Fibroblast of skin of scalp (primary cell): ENCODE results near the gene MGA.
"Not testable (repeated sequence)": the region's sequence is repeated elsewhere in the genome, so short reads cannot be mapped to it uniquely, and the experiment has no call there.

Source experiments
- DNase-seq: peaks from one replicate; pipeline ENCODE4 v3.0.0-alpha.2; 2013

Gene MGA

DNA sequence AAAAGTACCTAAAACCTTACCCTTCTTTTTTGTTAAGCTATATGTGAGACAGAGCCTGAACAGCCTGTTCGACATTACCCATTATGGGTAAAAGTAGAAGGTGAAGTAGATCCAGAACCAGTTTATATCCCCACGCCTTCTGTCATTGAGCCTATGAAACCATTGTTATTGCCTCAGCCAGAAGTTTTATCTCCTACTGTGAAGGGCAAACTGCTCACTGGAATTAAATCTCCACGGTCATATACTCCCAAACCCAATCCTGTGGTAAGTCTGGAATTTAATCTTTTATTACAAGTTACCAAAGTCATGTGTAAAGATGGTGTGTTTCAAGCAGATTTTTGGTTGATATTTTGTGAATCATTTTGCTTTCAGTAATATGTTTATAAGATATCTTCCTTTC lies 66.9 kb downstream of the MGA start:
- DNase-seq = peak; percentile 42

DNA sequence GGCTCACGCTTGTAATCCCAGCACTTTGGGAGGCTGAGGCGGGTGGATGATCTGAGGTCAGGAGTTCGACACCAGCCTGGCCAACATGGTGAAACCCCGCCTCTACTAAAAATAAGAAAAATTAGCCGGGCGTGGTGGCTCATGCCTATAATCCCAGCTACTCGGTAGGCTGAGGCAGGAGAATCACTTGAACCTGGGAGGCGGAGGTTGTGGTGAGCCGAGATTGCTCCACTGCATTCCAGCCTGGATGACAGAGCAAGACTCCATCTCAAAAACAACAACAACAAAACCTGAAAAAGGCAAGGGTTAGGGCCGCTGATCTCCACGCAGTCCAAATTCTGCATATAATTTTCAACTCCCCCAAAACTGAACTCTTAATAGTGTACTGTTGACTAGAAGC lies 67.9 kb downstream of the MGA start:
- not testable (repeated sequence) for DNase-seq

DNA sequence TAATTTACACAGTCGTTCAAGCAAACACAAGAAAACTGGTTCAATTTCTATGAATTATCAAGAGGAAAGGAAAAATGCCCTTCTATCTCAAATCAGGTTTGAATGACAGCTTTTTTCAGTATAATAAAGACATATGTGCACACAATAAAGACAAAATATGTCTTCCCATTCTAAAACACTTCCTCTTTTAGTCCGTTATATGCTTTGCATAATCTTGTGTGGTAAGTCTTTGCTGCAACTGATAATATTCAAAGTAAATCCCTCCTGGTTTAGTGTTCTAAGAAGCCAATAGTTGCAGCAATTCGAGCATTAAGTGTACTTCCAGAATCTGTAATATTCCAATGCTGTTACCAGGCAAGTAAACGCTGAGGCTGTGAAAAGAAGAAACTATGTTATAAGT lies 70.3 kb downstream of the MGA start:
- no peak for DNase-seq

DNA sequence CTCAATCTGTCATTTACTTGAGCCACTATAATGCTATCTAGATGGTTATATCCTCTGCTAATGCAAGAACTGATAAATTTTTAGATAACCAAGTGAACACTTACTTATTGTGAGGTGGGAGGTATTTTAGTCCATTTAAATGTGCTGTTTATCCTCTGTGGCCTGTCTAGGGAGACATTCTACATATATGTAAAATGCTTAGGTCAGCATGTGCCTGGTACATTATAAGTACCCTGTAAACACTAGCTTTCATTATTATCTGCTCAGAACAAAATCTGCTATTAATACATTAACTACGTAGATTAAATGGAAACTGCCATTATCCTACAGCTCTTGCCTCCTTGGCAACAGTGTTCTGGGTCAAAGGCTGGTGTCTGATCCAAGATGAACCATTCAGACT lies 72.3 kb downstream of the MGA start:
- DNase-seq = no peak

DNA sequence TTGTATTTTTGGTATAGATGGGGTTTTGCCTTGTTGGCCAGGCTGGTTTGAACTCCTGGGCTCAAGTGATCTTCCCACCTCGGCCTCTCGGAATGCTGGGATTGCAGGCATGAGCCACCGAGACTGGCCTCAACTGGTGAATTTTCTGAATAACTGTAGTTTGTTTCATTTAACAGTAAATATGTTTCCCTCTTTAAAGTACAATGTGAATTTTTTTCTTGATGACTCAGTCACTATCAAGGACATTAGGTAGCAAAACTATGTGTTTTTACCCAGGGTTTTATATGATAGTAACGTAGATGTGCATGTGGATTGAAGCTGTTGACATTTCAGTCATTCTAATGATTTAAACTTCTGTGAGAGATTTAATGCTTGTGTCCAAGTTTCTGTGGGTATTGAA lies 73.9 kb downstream of the MGA start:
- DNase-seq = no peak

DNA sequence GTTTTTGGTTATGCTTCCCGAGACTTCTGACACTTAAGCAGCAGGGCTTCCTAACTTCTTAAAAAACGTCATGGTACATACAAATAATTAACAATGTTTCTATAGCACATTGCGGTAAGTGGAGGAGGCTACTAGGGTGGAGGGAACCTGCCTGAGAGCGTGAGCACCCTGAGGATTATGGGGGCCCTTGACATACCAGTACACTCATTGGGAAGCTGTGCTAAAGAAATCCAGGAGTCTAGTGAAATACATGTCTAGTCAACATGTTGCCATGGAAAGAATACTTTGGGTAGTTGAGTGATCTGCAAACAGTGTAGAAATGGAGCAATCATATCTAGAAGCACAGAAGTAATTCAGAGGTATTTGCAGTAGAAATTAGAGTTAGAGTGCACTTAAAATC lies 74.8 kb downstream of the MGA start:
- no peak for DNase-seq

DNA sequence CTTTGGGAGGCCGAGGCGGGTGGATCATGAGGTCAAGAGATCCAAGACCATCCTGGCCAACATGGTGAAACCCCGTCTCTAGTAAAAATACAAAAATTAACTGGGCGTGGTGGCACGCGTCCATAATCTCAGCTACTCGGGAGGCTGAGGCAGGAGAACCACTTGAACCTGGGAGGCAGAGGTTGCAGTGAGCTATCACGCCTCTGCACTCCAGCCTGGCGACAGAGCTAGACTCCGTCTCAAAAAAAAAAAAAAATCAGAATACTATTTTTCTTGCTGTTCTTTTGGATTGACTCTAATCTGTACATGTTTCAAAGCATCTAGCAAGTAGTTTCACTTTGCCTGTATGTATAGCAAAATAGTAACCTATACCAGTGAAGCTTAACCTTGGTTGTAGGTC lies 75.3 kb downstream of the MGA start:
- not testable (repeated sequence) for DNase-seq

DNA sequence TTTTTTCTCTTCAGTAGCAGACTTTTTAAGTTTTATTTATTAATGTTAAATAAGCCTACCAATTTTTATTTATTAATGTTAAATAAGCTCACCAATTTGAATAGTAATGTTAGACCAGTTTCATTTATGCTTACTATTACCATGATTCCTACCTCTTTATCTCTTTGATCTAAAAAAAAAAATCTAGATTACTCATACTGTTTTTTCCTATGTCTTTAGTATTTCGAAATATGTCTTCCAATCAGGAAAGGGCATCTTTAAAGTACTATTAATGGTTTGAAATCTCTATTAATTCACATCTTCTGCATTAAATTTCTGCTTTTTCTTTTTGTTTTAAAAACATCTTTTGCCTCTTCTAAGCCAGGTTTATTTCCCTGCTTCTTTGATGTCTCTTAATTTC lies 86.6 kb downstream of the MGA start:
- no peak for DNase-seq

DNA sequence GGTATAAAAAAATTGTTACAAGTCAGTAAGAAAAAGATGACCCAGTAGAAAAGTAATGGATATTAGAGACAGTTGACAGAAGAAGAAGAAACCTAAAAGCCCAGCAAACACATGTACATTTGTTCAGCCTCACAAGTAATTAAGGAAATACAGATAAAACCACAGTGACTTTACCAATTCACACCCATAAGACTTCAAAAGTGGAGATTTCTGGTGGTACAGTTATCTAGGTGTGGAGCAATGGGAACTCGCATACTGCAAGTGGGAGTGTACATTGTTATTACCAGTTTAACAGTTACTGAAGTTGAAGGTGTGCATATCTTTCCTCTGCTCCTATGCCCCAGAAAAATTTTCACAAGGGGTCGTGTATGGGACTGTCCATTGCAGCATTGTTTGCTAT lies 96.0 kb downstream of the MGA start:
- DNase-seq = no peak

DNA sequence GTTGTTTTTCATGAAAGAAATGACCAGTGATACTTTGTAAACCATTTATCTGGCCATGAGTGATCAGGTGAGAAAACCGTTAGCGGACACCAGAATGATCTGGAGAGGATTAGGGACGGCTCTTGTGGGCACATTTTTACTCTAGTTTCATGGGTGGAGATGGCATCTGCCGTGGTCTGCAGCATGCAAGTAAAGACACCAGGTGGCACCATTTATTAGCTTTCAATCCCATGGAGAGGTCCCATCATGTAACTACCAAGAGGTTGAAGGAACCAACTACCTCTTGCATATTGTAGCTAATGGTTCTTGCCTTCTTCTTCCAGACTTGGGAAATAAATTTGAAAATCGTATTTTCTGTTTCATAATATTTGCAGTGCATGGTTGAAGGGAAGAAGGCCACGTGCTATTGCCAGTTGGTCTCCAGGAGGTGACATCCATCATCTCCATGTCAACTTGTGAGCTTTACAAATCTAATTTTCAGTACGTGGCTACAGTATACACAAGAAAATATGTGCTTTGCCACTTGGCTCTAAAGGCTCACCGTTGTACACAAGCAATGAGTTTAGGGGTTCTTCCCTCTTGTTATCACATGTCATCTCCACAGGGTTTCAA lies 112.6 kb downstream of the MGA start:
- DNase-seq = peak; percentile 79

DNA sequence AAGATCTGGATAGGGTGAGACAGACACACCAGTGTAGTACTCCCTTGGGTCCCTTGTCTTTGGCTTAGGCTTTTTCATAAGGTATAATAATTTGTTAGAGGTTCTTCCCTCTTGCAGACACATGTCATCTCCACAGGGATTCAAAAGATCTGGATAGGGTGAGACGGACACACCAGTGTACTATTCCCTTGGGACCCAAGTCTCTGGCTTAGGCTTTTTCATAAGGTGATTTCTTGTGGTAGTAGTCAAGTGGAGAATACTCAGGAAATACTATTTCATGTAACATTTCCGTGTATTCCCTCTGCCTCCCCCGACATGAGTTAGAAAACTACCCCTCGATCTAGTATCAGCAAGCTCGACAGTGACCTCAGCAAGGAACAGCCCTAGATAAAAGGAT lies 113.1 kb downstream of the MGA start:
- DNase-seq = peak; percentile 9

DNA sequence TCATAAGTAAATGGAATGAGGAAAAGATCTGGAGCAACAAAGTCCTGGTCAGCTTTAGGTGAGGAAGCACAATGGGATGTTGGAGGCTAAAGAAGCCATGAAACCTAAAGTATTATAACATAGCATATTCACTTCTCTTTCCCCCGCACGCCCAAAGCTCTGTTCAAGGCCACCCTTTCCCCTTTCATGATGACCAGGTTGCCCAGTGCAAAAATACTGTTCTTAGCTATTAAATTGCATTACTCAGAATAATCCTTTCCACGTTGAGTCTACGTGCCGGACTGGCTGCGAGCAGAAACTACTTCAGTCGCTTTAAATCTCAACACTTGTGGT lies 113.5 kb downstream of the MGA start:
- DNase-seq = no peak

DNA sequence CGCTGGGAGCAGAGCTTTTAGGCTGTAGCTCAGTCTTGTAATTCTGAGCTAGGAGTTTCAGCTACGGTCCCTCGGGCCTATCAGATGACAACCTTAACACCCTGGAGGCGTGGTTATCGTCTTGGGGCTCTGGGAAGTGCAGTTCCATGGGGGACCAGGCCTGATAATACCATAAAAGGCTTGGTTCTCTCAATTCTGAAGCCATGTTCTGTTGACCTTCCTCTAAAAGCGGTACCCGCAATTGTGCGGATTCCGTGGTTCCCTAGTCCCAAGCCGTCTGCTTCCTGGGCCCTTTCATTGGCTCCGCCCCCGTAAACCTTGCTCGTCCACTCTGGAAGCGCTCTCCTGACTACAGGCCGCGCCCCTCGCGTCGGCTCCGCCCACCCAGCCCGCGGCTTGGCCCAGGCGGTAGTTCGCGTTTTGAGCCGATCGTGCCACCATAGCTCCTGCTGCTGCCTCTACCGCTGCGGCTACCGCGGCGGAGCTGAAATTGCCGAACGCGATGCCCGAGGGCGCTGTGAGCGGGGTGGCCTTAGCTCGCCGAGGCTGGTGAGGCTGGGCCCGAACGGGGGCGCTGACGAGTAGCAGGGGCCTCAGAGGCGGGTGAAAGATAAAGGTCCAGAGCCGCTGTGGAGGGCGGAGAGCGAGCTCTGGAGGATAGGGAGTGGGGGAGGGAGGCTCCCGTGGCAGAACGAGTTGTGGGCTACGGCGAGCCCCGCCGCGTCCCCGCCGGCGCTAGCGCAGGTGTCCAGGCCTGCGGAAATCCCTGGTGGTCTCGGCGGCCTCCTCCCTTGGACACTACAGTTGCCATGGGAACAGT lies 114.1 kb downstream of the MGA start, which contains the start of gene MAPKBP1:
Gene MAPKBP1, plus strand, starts transcription at position 423 of the 820 bp plus-strand sequence. CDS start 792 bp downstream, outside the sequence.
- peak; percentile 99 for DNase-seq

DNA sequence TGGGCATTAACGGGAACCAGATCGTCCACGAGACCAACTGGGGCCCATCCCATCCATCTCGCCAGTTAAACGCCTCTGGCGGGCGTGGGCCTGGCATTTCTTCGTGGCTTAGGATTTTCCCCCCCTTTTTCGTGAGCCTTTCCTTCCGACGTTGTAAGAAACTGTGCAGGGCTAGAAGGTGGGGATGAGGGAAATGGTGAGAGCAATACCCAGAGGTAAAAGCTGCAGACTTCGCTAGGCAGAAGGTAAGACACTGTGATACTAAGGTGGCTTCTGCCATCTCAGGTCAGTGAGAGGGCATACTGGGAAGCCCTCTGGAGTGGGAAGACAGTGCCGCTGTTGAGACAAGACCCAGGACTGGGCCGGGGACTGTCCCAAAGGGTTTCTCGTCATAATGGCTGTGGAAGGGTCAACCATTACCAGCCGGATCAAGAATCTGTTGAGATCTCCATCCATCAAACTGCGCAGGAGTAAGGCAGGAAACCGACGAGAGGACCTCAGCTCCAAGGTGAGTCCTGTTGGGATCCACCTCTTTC lies 114.7 kb downstream of the MGA start:
- DNase-seq = no peak

DNA sequence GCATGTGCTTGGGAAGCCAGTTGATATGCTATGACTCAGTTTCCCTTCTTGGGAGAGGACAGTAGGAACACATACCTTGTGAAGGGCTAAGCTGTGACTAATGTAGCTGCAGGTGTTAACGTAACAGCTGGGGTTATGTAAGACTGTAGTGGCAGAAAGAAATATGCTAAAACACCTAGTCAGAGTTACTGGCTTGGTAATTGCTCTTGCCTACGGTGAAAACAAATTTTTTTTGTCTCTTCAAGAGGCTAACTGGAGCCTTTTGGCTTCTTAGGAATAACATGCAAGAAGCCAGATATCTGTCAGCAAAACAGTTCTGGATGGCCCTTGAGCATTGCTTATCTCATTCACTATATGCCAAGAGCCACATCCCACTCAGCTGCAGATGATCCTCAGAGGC lies 115.4 kb downstream of the MGA start:
- DNase-seq = no peak

DNA sequence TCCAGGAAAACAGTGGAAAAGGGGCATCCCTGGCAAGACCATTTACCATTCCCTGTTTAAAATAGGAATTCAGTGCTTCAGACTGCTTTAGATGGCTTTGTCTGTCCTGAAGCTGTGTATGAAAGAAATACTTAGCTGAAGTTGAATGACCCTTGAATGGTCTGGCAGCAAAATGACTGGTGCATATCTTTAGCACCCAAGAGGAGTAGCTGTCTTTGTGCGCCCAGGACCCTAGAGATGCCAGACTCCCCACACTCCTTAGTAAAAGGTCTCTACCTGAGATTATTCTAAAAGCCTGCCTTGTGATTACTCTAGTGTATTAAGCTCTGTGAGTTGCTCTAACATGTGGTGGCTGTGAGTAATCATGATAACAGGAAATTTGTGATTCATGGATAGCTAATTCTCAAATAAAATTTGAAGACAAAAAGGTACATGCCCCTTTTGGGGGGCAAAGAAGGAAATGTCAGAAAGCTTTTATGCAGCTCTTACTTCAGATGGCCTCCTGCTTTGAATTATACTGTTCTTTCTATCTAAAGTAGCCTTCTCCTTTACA lies 117.3 kb downstream of the MGA start:
- no peak for DNase-seq

DNA sequence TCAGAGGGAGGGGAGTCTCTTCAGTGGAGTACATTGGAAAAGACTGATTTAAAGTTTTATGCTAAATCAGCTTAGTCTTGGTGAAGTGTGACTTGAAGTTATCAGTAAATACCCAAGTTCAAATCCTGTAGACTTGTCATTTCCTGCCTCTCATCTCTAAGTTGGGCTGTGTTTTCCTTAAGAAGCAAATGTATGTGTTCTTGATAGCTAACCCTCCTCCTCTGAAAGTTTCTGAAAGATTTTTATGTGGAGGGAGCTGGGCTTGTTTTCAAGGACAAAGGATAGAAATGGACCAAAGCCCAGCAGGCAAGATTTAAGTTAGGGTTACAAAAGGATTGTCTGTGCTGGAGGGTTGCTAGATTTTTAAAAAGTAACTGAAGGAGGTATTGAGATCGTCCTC lies 118.3 kb downstream of the MGA start:
- DNase-seq = no peak

DNA sequence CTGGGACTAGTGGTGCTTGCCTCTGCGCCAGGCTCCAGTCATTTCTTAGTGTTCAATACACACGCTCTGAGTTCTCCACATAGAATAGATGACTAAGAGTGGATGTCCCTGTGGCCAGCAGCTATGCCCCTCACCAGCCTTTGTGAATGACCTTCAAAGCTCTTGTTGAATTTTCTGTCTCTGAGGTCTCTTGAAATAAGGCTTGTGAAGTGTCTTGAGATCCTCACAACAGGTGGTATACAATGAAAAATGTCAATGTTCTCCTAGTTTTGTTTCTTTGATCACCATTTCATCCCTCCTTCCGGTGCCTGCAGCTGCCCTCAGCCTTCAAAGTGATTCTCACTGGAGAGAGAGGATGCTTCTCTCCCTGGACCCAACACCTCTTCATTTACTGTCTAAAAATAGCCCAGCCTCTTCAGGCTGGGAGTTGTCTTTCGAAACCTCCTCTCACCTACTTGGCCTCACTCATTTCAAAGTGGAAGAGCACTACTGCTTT lies 119.5 kb downstream of the MGA start:
- no peak for DNase-seq

DNA sequence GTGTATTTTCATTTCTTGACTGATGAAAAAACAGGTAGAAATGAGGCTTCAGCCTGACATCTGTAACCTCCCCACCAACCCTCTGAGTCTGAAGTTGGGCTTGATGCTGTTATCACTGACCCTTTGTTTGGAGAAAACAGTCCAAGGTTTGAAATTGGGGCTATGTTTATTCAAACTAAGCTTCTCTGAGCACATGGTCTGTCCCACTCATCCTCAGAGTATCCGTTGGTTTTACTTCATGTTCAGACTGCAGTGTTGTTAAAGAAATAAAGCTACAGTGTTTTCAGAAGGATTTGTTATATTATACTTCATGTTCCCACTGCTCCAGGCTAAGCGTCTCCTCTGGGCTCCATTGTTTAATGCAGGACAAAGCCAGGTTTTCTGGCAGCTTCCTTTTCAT lies 120.1 kb downstream of the MGA start:
- DNase-seq = no peak

DNA sequence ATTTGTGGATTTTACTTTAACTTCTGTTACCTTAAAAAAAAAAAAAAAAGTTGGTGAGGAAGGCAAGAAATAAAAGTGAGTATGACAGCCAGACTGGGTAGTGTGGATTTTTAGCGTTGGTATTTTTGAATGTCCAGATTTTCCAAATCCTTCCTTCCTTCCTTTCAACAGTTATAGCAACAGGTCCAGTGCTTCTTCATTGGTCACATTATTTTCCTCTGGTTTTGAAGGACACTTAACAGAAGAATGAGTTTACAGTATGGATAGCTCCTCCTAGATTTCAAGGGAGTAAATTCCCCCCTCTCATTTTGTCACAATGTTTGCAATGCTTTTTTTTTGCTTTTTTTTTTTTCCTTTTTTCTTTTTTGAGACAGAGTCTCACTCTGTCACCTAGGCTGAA lies 120.5 kb downstream of the MGA start:
- no peak for DNase-seq

DNA sequence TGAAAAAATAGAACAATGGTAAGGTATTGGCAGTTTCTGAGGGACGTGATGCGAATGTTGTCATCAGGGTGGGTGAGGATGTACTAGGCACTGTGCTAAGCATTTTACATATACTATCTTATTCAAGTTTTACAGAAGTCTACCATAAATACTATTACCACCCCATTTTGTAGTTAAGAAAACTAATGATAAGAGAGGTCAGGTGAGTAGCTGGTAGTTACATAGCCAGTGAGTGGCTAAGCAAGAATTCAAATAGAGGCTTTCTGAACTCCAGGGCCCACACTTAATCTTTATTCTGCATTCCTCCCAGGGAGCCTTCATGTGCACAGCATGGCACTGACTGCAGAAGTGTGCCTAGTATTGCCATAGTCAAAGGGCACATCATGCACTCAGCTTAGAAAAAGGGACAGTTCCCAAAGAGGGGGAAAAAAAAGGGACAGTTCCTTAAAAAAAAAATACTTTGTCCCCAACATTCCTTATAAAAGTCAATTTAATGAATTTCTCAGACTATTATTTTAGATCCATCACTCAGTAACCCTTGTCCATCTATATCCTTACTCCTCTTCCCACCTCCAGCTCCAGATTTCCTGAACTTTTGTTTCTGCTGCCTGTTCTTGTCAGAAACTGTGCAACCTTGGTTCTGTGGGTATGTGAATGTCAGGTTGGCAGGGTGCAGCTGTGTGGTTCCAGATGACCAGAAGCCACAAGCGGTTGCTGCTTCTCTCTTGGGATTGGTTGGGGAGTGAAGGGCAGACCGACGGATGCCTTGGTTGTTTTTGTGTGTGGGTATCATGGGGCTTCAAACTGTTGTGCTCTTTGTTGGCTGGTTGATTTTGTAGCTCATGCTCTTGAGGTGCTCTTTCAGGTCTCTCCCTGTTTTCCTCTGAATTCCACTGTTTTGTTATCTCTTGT lies 122.4 kb downstream of the MGA start:
- DNase-seq = no peak

DNA sequence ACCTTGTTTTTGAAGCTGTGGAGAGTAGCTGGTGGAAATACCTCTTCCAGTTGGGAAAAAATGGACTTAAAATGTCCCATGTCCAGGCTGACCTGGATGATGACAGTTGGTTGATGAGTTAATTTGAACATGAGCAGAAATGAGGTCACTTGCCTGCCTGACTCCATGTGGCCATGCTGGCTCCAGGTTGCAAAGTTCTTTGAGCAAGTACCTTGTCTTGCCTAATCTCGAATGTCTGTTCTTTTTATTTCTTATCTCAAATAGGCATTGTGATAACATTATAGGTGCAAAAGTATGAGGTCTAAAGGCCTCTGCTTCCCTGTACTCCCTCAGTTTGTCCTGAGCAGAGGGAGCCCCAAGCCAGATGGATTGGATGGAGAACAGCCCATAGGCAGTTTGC lies 123.1 kb downstream of the MGA start:
- DNase-seq = no peak

DNA sequence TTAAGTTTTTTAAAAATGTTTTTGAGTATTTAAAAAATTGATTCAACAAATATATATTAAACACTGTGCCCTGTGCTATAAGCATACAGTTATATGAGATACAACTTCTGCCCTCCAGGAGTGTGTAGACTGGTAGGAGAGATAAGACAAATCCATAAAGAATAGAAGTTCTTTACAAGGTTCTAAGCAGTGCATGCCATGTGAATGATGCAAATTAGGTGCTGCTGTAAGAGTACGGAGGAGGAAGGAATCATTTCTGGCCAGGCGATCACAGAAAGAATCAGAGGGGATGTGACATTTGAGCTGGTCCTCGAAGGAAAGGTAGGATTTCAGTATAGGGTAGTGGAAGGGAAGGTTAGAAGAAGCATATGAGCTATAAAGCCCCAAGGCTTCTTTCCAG lies 128.1 kb downstream of the MGA start:
- DNase-seq = no peak
